K562 (cell line): ENCODE data around the gene CREM. TPM values are rescaled to one million over a fixed set of nuclear protein-coding genes. Genes with fewer than 3 reads are reported as not detected.
A peak's percentile ranks its signal among the peaks of the same experiment; 100 is the strongest.

Source experiments
- ARID3B ChIP-seq: fragments of 250-450 bp; sonication (Bioruptor Pico); IDR thresholded peaks from 2 replicates; pipeline ENCODE4 v1.4.0; 2020; ENCODE audit warnings: borderline replicate concordance
- GTF2F1 ChIP-seq: IDR thresholded peaks from 2 replicates; pipeline ENCODE4 v1.6.1; 2011; ENCODE audit warnings: low read depth, low read length, improper control_type of control experiment
- HDAC3 ChIP-seq: fragments of 450-650 bp; IDR thresholded peaks from 2 replicates; pipeline ENCODE4 v1.6.1; 2018; ENCODE audit warnings: borderline replicate concordance, mild to moderate bottlenecking, moderate library complexity; ENCODE audit not compliant: partially characterized antibody
- HMGXB4 ChIP-seq: sonication (generic); formaldehyde crosslinking; IDR thresholded peaks from 2 replicates; pipeline ENCODE4 v1.8.1; 2023; ENCODE audit warnings: mild to moderate bottlenecking, missing genetic modification reagents
- KDM4B ChIP-seq, 2 experiments: fragments of 450-650 bp in 1 of 2; sonication (generic) in 1 of 2; IDR thresholded peaks; 2 replicates each; pipeline ENCODE4 v1.6.1; 2016 to 2017; ENCODE audit warnings: borderline replicate concordance in 2 of 2, antibody characterized with exemption in 1 of 2, low read depth in 1 of 2, mild to moderate bottlenecking in 1 of 2
- RBM14 ChIP-seq: fragments of 200-400 bp; formaldehyde crosslinking; IDR thresholded peaks from 2 replicates; pipeline ENCODE4 v1.6.1; 2018; ENCODE audit warnings: low read depth, mild to moderate bottlenecking, low read length, moderate library complexity, borderline replicate concordance; ENCODE audit not compliant: insufficient read depth
- TEAD4 ChIP-seq, 2 experiments: sonication (generic) in 1 of 2; formaldehyde crosslinking in 1 of 2; IDR thresholded peaks; 2 replicates each; pipeline versions ENCODE4 v1.6.1 to v1.8.0; 2012 to 2022; ENCODE audit warnings: borderline replicate concordance in 1 of 2, inconsistent platforms in 1 of 2, low read length in 1 of 2, mild to moderate bottlenecking in 1 of 2, missing genetic modification reagents in 1 of 2
- TFAP4 ChIP-seq: sonication (generic); formaldehyde crosslinking; IDR thresholded peaks from 2 replicates; pipeline ENCODE4 v1.8.0; 2022; ENCODE audit warnings: missing genetic modification reagents, mild to moderate bottlenecking, moderate library complexity, borderline replicate concordance
- ZNF785 ChIP-seq: fragments of 250-450 bp; sonication (Bioruptor Pico); IDR thresholded peaks from 2 replicates; pipeline ENCODE4 v1.4.0; 2020; ENCODE audit warnings: mild to moderate bottlenecking
- polyA plus RNA-seq, 8 experiments: library from polyadenylated mRNA; depleted of rRNA in 4 of 8; stranded (reverse) in 5 of 8; unstranded in 3 of 8; fragments of >200 nt; fragmentation: Nextera tagmentation in 2 of 8; fragmentation: Illumina TruSeq in 1 of 8; extraction: Ambion mirVana in 2 of 8; extraction: Trizol in 1 of 8; gene quantifications; 2 replicates each; pipeline versions ENCODE4 v1.2.1 to v1.2.3, GENCODE V29; 2011 to 2014; ENCODE audit warnings: inconsistent platforms in 1 of 8, missing spikeins in 1 of 8
- total RNA-seq, 7 experiments: library from RNA; depleted of rRNA in 6 of 7; stranded (reverse); fragments of >200 nt in 6 of 7; fragmentation: Illumina TruSeq in 2 of 7; extraction: Trizol in 2 of 7; gene quantifications; 2 replicates each; pipeline versions ENCODE4 v1.2.1 to v1.2.3, GENCODE V29; 2011 to 2021; ENCODE audit warnings: low replicate concordance in 1 of 7
- TF ChIP-seq, protein P1 (sequence below): fragments of 200-800 bp; sonication (Bioruptor generic); IDR thresholded peaks from 2 replicates; pipeline ENCODE4 v1.6.1; 2016; ENCODE audit warnings: missing genetic modification characterization, missing compliant biosample characterization
- TF ChIP-seq, protein P2 (sequence below): IDR thresholded peaks from 3 replicates; pipeline ENCODE4 v1.6.1; 2011; ENCODE audit warnings: borderline replicate concordance, mild to moderate bottlenecking, moderate library complexity; ENCODE audit not compliant: insufficient read length; ENCODE audit errors: extremely low read depth

Gene CREM
- total and polyA plus RNA-seq, 9 of the 15 experiments (the other 6 are each of a cell fraction or from before 2014, with no cell fraction given) = 39.1 to 70.2 (median 48.3) TPM

DNA sequence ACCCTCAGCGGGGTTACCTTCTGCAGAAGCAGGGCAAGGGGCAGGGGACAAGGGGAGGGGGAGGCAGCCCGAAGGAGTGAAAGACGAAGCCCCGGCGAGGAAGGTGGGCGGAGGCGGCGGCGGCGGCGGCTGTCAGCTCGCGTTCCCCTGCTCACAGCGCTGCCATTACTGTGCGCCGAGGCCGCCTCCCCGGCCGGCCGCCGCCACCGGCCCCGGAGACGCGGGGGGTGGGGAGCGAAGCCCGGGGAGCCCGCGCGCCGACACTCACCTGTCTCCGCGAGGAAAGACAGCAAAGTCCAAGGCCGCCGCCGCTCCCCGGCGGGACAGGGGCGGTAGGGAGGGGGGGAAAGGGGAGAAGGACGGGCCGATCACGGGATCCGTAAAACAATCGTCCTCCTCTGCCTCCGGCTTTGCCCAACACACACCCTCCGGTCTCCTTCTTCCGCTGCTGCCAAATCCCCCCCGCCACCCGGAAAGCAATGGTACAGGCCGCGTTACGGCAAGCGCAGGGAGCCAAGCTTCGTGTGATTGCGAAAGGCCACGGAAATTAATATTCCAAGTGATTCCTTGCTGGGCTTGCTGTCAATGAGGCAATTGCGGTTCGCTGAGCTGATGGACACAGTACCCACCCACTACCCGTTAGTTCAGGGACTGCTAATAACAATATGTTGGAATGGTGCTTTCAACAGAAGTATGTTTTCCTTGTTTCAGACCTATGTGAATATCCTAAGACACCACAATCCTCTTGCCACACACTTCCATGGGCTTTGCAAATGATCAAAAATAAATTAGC, 36.3 kb upstream of the CREM start, which contains the start of gene CUL2 (continued):
- peak; percentile 40; the same call in 1 of the 2 replicates for TF ChIP-seq TFAP4 (CRISPR knock-in tag)
- TF ChIP-seq, protein P1, sequence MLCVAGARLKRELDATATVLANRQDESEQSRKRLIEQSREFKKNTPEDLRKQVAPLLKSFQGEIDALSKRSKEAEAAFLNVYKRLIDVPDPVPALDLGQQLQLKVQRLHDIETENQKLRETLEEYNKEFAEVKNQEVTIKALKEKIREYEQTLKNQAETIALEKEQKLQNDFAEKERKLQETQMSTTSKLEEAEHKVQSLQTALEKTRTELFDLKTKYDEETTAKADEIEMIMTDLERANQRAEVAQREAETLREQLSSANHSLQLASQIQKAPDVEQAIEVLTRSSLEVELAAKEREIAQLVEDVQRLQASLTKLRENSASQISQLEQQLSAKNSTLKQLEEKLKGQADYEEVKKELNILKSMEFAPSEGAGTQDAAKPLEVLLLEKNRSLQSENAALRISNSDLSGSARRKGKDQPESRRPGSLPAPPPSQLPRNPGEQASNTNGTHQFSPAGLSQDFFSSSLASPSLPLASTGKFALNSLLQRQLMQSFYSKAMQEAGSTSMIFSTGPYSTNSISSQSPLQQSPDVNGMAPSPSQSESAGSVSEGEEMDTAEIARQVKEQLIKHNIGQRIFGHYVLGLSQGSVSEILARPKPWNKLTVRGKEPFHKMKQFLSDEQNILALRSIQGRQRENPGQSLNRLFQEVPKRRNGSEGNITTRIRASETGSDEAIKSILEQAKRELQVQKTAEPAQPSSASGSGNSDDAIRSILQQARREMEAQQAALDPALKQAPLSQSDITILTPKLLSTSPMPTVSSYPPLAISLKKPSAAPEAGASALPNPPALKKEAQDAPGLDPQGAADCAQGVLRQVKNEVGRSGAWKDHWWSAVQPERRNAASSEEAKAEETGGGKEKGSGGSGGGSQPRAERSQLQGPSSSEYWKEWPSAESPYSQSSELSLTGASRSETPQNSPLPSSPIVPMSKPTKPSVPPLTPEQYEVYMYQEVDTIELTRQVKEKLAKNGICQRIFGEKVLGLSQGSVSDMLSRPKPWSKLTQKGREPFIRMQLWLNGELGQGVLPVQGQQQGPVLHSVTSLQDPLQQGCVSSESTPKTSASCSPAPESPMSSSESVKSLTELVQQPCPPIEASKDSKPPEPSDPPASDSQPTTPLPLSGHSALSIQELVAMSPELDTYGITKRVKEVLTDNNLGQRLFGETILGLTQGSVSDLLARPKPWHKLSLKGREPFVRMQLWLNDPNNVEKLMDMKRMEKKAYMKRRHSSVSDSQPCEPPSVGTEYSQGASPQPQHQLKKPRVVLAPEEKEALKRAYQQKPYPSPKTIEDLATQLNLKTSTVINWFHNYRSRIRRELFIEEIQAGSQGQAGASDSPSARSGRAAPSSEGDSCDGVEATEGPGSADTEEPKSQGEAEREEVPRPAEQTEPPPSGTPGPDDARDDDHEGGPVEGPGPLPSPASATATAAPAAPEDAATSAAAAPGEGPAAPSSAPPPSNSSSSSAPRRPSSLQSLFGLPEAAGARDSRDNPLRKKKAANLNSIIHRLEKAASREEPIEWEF (CRISPR knock-in tag) = no peak
- TF ChIP-seq RBM14 = no peak
- no peak; a peak in 1 of 4 replicates for TF ChIP-seq KDM4B (IDR thresholded peaks at IDR 0.05; ENCODE audit: borderline replicate concordance in 2 of 2, low read depth in 1 of 2)
- TF ChIP-seq TEAD4 (IDR thresholded peaks at IDR 0.05; ENCODE audit: low read length) = peak; percentile 50; the same call in 1 of the 2 replicates
- no peak for TF ChIP-seq TEAD4 (CRISPR knock-in tag; IDR thresholded peaks at IDR 0.05; ENCODE audit: borderline replicate concordance)
- no peak for TF ChIP-seq ZNF785 (CRISPR knock-in tag)
- no peak for TF ChIP-seq HMGXB4 (CRISPR knock-in tag)
- TF ChIP-seq, protein P2, sequence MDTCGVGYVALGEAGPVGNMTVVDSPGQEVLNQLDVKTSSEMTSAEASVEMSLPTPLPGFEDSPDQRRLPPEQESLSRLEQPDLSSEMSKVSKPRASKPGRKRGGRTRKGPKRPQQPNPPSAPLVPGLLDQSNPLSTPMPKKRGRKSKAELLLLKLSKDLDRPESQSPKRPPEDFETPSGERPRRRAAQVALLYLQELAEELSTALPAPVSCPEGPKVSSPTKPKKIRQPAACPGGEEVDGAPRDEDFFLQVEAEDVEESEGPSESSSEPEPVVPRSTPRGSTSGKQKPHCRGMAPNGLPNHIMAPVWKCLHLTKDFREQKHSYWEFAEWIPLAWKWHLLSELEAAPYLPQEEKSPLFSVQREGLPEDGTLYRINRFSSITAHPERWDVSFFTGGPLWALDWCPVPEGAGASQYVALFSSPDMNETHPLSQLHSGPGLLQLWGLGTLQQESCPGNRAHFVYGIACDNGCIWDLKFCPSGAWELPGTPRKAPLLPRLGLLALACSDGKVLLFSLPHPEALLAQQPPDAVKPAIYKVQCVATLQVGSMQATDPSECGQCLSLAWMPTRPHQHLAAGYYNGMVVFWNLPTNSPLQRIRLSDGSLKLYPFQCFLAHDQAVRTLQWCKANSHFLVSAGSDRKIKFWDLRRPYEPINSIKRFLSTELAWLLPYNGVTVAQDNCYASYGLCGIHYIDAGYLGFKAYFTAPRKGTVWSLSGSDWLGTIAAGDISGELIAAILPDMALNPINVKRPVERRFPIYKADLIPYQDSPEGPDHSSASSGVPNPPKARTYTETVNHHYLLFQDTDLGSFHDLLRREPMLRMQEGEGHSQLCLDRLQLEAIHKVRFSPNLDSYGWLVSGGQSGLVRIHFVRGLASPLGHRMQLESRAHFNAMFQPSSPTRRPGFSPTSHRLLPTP = no peak
- TF ChIP-seq HDAC3 = no peak
- no peak for TF ChIP-seq ARID3B (CRISPR knock-in tag)
- TF ChIP-seq GTF2F1 = no peak
